NCI-H82 treated with DMSO at 0.1 percent for 48 hours (cell line): ENCODE results near the gene CASKIN1.

Experiments used
- DNase-seq: peaks from one replicate; lab custom pipeline; 2025; ENCODE audit not compliant: unreplicated experiment; lab: John Stamatoyannopoulos, UW

The CASKIN1 gene

GRCh38 chr16:2233872-2234812 lies 37.7 kb upstream of the CASKIN1 start:
- no peak for DNase-seq

DNA sequence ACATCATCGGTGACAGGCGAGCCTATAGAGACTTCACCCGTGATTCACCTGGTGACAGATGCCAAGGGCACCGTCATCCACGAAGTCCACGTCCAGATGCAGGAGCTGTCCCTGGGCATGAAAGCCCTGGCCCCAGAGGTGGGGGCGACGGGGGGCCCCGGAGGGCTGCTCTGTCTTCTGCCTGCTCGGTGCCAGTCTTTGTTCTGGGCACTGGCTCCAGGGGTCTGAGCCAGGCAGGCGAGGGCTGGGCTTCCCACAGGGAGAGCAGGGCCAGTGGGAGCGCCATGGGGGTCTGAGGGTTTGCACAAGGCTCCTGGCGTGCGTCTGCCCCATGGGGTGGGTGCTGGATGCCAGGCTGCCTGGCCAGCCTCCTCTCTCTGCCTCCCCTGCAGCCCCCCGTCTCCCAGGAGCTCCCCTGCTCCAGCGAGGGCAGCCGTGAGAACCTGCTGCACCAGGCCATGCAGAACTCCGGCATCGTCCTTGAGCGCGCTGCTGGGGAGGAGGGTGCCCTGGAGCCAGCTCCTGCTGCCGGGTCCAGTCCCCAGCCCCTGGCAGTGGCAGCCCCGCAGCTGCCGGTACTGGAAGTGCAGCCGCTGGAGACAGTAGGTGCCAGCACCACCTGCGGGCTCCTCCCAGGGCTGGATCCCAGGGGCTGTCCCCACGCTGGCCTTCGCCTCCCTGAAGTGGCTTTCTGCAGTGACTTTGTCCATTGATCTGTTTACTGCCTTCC lies 36.8 kb upstream of the CASKIN1 start:
- DNase-seq = no peak

DNA sequence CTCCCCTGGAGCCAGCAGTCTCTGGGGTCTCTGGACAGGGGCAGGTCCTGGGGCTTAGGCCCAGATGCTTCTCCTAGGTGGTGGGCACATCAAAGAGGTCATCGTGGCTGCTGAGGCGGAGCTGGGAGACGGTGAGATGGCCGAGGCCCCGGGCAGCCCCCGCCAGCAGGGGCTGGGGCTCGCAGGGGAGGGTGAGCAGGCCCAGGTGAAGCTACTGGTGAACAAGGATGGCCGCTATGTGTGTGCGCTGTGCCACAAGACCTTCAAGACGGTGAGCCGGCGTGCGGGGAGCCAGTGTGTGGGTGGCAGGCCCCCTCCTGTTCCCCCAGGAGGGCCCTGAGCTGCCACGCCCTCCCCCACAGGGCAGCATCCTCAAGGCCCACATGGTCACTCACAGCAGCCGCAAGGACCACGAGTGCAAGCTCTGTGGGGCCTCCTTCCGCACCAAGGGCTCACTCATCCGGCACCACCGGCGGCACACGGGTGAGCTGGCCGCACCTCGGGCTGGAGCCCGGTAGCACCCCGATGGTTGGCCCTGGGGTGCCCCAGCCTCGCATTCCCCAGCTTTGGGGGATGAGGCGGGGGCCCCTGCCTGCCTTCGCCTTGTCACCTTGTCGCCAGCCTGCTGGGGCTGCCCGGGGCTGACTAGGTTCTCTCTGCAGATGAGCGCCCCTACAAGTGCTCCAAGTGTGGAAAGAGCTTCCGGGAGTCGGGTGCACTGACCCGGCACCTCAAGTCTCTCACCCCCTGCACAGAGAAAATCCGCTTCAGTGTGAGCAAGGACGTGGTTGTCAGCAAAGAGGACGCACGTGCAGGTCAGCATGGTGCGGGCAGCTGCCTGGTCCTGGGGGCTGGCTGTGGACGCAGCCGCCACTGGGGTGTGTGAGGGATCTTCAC lies 35.9 kb upstream of the CASKIN1 start:
- DNase-seq = no peak

DNA sequence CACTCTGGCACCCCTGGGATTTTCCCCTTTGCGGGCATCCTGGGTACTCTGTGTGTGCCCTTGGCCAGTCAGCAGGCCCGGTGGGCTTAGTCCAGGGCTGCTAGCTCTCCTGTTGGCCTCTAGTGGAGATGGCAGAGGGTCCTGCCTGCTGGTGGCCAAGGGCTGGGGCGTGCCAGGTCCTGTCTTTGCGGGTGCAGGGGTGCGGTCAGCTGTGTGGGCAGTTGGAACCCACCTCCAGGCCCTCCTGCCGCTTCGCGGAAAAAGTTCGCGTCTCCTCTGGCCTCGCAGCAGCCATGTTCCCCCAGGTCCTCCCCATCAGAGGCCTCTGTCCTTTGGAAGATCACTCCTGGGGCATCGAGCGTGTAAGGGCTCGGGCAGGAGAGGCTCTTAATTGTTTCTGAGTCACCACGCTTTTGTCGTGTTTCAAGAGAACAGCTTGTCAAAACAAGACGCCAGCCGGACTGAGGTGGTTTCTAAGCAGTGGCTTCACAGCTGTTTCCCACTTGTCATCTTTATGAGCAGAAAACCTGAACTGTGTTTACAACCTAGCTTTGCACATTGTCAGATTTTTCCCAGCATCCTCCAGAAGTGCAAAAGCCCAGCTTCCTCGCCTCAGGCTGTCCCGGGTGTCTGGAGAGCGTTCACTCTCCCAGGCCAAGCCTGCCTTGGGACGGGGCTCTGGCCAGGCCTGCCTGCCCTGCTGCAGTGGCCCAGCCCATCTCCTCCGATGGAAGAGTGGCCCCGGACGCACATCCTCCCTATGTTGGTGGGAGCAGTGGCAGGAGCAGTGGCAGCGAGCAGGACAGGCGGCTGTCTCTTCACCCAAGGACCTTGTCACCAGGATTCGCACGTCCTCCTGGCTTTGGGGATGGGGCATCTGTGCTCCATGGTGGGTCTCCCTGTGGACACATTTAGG lies 34.9 kb upstream of the CASKIN1 start:
- DNase-seq = no peak

- DNase-seq = no peak
Observed at GRCh38 chr16:2230376-2230775, 34.0 kb upstream of the CASKIN1 start.

DNA sequence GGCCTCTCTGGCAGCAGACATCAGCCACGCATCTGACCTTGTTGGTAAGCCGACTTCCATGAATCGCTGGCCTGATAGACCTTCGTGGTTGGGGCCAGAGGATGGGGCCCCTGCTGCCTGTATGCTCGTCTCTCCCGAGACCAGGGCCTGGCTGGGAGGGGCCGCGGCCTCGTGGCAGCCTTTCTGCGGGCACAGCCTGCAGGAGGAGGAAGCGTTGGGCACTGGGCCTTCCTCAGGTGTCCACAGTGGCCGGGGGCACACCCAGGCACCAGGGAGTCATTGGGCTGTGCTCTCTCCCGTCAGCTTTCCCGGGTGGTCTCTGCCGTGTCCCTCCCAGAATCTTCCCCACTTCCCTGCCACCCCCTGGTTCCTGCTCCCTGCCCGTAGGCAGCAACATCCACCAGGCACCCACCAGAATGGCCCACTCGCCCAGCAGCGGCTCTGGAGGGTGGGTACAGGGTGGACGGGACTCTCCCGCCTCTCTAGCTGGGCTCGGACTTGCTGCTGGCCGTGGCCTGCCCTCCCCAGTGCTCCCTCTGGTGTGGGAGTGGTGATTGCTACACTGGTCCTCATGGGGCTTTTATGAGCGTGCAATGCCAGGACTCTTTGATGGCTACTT lies 33.3 kb upstream of the CASKIN1 start:
- DNase-seq = no peak

DNA sequence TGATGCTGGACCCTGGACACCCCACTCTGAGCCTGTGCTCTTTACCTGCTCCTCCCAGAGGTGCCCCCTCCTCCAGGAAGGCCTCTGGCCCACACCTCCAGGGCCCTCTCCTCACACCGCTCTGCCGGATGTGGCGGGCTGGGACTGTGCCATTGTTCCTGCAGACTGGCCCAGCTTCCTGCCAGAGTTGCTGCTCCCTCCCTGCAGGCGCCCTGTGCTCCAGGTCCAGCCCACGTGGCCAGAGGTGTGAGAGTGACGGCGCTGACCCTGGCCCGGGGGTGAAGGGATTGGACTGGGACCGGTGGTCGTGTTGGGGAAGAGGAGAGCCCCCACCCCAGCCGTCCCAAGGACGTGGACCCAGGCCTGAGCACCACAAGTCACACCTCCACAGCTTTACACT lies 32.7 kb upstream of the CASKIN1 start:
- DNase-seq = no peak

DNA sequence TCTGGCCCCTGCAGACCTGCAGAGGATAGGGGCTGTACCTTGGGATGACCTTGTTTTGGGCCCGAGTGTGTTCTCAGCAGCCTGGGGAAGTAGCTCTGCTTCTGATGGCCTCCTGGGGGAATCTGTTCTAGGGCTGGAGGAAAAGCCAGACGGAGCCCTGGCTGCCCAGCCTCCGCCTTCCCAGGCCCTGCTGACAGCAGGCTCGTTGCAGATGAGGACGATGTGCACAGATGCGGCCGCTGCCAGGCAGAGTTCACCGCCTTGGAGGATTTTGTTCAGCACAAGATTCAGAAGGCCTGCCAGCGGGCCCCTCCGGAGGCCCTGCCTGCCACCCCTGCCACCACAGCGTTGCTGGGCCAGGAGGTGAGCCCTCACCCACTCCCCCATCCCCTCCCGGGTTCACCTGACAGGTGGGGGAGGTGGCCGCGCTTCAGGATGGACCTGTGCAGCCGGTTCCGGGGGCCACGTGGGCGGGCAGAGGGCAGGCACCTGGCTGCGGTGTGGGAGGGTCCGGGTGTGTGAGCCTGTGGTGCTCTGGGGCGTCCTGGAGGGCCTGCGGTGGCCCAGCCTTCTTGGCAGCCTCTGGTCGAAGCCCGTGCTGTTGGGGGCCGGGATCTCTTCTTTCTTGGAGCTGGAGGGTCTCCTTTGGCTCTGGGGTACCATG lies 31.9 kb upstream of the CASKIN1 start:
- no peak for DNase-seq

DNA sequence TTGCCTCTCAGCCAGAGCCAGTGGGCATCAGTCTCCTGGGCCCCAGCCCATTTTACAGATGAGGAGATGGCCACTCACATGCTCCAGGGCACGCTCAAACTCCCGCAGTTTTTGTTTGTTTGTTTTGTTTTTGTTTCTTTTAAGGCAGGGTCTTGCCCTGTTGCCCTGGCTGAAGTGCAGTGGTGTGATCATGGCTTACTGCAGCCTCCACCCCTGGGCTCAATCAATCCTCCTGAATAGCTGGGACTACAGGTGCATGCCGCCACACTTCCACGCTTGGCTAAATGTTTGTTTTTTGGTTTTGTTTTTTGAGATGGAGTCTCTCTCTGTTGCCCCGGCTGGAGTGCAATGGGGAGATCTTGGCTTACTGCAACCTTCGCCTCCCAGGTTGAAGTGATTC lies 30.5 kb upstream of the CASKIN1 start:
- no peak for DNase-seq

GRCh38 chr16:2226245-2226793 lies 29.9 kb upstream of the CASKIN1 start:
- no peak for DNase-seq

GRCh38 chr16:2223942-2224486 lies 27.6 kb upstream of the CASKIN1 start:
- DNase-seq = peak; percentile 18

- peak; percentile 98 for DNase-seq
Observed at GRCh38 chr16:2223221-2223941, 27.0 kb upstream of the CASKIN1 start, which contains the start of gene E4F1. Gene E4F1, plus strand, starts transcription at chr16:2223591. Its CDS starts 23 bp downstream, at chr16:2223614.

DNA sequence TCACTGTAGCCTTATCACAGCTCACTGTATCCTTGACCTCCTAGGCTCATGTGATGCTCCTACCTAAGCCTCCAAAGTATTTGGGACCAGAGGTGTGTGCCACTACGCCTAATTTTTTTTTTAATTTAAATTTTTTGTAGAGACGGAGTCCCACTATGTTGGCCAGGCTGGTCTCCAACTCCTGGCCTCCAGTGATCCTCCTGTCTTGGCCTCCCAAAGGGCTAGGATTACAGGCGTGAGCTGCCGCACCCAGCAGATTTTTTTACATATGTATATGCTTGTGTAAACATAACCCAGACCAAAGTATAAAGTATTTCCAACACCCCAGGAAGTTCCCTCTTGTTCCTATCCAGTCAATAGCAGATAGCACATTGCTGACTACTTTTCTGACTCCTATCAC lies 19.9 kb upstream of the CASKIN1 start:
- no peak for DNase-seq

GRCh38 chr16:2214719-2214968 lies 18.2 kb upstream of the CASKIN1 start, which contains the start of gene PGP:
Gene PGP, minus strand, starts transcription at chr16:2214840. Its CDS starts 63 bp downstream, at chr16:2214777.
- no peak for DNase-seq

GRCh38 chr16:2213817-2214718 lies 17.7 kb upstream of the CASKIN1 start:
- DNase-seq = no peak

DNA sequence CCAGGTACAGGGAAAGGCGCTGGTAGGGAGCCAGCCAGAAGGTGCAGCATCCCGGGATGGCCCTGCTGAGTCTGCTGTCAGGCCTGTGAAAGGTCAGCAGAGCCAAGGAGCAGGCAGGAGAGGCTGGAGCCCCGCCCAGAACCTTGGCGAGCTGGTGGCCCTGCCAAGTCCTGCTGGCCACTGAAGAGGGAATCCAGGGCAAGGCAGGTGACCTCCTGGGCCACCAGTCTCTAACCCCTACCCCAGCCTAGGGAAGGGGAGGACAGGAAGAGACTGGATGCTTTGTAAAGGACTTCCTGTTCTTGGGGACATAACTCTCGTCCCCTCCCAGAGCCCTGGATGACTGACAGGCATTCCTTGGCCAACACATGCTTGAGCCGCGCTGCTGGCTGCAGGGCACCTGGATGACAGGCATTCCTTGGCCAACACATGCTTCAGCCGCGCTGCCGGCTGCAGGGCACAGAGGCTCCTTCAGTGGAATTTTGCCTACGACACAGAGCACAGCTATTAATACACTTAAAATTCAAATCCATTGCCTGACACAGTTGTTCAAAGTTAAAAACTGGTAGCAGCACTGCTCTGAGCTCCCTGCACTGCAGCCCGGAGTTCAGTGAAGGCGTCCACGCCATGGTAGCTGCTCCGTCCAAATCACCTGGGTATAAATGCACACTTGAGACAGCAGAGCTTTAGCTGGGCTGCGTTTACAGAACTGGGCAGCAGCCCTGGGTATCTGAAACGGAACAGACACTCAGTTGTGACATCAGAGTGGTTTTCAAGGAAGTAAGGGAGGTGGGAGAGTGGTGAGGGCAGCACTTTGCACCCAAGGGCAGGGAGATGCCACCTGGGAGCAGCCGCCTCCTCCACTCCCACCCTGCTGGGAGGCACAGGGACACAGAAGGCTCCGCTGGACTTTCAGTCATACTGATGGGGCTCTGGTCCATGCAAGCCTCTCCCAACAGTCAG lies 16.2 kb upstream of the CASKIN1 start:
- DNase-seq = no peak
